GM19397 (cell line): ENCODE results near the gene SESN1.
"Not testable (repeated sequence)": the region's sequence is repeated elsewhere in the genome, so short reads cannot be mapped to it uniquely, and the experiment has no call there.

ENCODE experiments used
- ATAC-seq: cut with Tn5 transposase; IDR thresholded peaks from one replicate; pipeline ENCODE4 v1.9.1; 2021; ENCODE audit warnings: mild to moderate bottlenecking, moderate library complexity; ENCODE audit not compliant: unreplicated experiment

SESN1 gene

DNA sequence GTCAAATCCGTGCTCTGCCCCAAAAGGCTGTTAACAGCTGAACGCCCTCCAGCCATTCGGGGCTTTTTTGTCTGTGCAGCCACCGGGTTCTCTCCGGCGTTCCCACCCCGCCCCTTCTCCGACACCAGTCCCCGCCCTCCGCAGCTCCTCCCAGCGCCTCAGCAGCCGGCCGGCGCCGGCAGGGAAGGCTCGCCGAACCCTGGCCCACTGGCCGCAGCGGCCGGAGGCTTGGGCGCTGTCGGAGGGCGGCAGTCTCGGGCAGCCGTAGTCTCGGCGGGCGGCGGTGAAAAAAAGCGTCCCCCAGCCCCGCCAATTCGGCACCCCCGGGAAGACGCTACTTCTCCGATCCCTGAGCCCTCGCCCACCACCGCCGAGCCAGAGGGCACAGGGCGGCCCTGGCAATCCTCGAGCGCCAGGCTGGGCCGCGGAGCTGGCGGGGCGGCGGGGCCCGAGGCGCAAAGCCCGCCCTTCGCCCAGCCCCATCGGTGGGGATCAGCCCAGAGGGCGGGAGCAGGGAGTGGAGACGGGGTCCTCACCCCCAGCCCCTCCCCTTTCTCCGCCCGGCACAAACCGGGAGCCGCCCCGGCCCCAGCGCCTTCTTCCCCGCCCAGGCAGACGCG is at the start of gene SESN1:
SESN1 (minus strand) TSS at position 431 of the 620 bp plus-strand sequence. CDS start 773 bp downstream, outside the sequence.
- ATAC-seq, result peak; percentile 70

DNA sequence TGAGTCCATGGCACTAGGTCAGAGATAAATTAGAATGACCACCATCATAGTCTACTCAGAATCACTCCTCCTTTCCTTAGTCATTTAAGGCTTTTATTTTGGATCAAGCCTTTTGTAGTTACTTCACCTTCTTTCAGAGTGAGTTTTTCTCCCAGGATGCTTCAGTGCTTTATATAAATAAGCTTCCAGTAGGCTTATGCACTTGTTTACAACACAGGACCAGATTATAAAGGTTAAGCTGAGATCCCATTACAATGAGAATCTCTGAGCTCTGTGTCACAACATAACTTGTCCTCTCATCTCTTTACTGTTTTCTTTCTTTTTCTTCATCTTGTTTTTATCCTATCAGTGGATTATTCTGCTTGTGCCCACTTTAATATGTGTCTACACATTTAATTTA is 48.5 kb upstream of the SESN1 start:
- no peak for ATAC-seq

DNA sequence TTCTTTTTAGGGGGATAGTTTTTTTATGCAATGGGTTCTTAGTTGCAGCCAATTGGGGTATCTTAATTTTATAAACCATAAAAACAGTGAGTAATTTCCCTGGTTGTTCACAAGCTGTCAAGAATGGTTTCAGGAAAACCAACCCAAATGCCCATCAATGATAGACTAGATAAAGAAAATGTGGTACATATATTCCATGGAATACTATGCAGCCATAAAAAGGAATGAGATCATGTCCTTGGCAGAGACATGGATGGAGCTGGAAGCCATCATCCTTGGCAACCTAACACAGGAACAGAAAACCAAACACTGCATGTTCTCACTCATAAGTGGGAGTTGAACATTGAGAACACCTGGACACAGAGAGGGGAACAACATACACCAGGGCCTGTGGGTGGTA is 47.4 kb upstream of the SESN1 start:
- ATAC-seq, result not testable (repeated sequence)

DNA sequence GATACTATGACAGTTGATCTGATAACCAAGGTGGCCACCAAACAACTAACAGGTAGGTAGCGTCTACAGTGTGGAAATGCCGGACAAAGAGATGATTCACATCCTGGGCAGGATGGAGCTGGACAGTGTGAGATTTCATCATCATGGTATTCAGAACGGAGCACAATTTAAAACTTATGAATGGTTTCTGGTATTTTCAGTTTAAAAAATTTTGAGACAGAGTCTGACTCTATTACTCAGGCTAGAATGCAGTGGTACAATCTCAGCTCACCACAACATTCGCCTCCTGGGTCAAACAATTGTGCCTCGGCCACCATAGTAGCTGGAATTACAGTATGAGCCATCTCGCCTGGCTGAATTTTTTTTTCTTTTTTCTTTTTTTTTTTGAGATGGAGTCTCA is 44.5 kb upstream of the SESN1 start:
- ATAC-seq, result no peak

DNA sequence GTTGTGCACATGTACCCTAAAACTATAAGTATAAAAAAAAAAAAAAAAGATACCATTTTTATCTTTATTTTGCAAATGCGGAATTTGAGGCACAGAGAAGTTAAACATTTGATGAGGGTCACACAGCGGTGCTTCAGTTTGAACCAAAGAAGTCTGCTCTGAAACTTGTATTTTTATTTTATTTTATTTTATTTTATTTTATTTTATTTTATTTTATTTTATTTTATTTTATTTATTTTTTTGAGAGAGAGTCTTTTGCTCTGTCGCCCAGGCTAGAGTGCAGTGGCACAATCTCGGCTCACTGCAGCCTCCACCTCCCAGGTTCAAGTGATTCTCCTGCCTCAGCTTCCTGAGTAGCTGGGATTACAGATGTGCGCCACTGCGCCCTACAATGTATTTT is 41.9 kb upstream of the SESN1 start:
- not testable (repeated sequence) for ATAC-seq

DNA sequence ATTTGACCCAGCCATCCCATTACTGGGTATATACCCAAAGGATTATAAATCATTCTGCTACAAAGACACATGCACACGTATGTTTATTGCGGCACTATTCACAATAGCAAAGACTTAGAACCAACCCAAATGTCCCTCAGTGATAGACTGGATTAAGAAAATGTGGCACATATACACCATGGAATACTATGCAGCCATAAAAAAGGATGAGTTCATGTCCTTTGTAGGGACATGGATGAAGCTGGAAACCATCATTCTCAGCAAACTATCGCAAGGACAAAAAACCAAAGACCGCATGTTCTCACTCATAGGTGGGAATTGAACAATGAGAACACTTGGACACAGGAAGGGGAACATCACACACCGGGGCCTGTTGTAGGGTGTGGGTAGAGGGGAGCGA is 41.4 kb upstream of the SESN1 start:
- not testable (repeated sequence) for ATAC-seq

DNA sequence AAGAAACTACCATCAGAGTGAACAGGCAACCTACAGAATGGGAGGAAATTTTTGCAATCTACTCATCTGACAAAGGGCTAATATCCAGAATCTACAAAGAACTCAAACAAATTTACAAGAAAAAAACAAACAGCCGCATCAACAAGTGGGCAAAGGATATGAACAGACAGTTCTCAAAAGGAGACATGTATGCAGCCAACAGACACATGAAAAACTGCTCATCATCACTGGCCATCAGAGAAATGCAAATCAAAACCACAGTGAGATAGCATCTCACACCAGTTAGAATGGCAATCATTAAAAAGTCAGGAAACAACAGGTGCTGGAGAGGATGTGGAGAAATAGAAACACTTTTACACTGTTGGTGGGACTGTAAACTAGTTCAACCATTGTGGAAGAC is 41.0 kb upstream of the SESN1 start:
- ATAC-seq, result not testable (repeated sequence)

DNA sequence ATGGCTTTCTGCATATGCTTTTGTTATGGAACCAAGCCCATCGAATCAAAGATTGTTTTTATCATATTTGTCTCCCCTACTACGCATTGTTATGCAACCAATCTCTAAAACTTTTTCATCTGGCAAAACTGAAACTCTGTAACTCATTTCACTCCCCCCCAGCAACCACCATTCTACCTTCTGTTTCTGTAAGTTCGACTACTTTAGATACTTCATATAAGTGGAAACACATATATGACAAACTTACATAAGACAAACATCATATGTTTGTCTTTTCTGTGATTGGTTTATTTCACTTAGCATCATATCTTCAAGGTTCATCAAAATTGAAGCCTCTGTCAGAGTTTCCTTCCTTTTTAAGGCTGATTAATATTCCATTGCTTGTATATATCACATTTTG is 35.4 kb upstream of the SESN1 start:
- no peak for ATAC-seq

DNA sequence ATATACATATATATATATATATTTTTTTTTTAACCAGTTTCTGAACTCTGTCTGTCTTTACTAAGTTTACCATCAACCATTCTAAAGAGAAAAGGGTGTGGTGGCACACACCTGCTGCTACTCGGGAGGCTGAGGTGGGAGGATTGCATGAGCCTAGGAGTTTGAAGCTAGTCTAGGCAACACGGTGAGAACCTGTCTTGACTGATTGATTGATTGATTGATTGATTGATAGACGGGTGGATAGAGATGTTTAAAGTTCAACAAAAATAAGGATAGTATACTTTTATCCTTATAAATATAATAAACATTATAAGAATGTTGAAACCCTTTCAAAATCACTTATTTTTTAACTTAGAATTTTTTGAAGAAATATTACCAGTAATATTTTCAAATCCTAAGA is 30.9 kb upstream of the SESN1 start:
- no peak for ATAC-seq

DNA sequence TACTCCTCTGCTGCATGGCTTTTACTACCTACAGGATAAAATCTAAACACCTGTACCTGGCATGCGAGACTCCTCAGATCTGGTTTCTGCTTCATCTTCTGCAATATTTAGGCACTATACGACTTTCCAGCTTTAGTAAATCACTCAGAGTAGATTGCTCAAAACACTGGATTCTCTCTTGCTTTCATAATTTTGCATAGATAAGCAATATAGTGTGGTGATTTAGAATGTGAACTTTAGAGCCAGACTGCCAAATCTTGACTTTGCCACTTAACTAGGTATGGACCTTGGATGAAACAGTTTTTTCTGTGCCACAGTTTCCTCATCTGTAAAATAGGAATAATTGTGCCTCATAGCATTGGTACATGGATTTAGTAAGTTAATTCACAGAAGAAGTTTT is 29.6 kb upstream of the SESN1 start:
- ATAC-seq, result no peak

DNA sequence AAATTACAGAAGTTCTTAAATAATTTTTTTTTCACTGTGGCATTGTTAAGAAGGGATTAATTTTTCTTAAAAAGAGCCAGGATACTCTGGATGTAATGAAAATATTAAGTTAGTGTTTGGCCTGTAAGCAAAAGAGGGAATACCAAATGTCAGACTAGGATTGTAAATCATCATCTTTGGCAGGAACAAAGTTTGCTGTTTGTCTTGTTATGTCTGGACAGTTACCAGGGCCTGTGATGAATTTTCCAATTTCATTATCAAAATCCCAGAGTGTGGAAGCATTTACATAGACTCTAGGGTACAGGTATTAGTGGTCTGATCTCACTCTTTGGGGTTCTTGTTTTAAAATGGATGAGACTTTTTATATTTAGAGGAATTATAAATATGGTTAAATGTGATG is 26.8 kb upstream of the SESN1 start:
- ATAC-seq, result no peak

DNA sequence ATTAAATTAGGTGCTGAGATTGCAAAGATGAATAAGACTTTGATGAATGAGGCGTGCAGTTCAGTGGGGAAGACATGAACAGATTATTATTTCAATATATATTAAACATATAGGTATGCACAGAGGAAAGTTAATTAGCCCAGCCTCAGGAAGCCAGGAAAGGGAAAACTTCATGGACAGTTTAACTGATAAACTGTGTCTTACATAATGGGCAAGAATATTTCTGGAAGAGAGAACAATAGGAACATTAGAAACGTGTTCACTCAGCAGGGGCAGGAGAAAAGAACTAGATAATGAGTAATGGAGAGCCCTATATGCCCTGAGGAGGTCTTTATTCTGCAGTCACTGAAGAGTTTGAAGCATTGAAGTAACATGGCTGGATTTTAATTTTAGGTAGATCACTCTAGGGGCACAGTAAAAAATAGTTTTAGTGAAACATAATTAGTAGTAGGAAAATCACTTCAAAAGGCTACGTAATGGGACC is 24.3 kb upstream of the SESN1 start:
- no peak for ATAC-seq

DNA sequence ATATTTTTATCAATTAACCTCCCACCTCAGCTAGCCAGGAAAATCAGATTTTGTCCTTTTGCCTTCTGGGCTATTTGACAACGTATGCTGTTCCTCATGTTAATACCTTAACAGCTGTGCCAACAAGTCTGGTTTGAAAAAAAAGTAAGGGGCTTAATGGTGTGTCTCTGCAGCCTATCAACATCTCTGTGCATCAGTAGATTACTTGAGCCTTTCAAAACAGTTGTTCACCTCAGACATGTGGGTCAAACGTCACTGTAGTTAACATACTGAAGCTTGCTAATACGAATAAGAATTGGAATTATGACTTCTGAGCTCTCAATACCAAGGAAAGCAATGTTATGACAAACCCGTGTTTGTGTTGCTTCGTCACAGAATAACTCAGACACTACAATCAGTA is 23.7 kb upstream of the SESN1 start:
- ATAC-seq, result no peak

DNA sequence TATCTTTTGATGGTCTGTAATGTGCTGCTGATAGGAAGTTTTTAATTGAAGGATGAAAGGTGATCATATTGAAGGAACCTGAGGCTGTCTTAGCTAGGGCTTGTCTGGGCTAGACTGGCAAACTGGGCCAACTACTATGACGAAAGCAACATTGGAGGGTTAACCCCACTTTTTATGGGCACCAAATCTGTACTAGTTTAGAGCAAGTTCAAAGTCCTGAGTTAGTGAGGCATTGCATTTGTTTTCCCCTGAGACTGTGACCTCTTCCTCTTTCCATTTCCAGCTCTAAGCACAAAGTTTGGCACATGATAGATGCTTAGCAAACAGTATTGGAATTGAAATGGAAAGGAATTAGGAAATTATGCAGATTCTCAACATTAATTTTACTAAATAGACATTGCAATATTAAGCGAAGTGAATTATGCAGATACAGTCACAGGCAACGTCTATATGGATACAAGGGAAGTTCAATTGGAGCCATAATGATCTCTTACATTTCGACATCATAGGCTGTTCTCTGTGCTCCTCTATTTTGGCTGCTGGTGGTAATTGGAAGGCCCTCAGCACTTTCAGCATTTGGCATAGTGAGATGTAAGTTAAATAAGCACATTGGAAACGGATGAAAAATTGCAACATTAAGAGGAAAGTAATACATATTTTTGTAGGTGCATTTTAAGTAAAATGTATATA is 22.8 kb upstream of the SESN1 start:
- ATAC-seq, result peak; percentile 68

DNA sequence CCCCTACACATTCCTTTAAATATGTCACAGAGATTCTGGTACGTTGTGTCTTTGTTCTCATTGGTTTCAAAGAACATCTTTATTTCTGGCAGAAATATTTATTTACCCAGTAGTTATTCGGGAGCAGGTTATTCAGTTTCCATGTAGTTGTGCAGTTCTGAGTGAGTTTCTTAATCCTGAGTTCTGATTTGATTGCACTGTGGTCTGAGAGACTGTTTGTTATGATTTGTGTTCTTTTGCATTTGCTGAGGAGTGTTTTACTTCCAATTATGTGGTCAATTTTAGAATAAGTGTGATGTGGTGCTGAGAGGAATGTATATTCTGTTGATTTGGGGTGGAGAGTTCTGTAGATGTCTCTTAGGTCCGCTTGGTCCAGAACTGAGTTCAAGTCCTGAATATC is 18.0 kb upstream of the SESN1 start:
- ATAC-seq, result not testable (repeated sequence)

DNA sequence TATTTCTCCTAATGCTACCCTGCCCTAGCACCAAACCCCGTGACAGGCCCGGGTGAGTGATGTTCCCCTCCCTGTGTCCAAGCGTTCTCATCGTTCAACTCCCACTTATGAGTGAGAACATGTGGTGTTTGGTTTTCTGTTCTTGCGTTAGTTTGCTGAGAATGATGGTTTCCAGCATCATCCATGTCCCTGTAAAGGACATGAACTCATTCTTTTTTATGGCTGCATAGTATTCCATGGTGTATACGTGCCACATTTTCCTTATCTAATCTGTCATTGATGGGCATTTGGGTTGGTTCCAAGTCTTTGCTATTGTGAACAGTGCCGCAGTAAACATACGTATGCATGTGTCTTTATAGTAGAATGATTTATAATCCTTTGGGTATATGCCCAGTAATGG is 15.0 kb upstream of the SESN1 start:
- not testable (repeated sequence) for ATAC-seq

DNA sequence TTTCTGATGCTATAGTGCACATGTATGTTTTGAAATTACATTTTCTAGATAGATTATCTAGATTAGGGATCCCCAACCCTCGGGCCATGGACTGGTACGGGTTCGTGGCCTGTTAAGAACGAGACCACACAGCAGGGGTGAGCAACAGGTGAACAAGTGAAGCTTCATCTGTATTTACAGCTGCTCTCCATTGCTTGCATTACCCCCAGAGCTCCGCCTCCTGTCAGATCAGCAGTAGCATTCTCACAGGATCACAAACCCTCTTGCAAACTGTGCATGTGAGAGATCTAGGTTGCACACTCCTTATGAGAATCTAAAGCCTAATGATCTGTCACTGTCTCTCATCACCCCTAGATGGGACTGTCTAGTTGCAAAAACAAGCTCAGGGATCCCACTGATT is 11.0 kb upstream of the SESN1 start:
- ATAC-seq, result no peak

DNA sequence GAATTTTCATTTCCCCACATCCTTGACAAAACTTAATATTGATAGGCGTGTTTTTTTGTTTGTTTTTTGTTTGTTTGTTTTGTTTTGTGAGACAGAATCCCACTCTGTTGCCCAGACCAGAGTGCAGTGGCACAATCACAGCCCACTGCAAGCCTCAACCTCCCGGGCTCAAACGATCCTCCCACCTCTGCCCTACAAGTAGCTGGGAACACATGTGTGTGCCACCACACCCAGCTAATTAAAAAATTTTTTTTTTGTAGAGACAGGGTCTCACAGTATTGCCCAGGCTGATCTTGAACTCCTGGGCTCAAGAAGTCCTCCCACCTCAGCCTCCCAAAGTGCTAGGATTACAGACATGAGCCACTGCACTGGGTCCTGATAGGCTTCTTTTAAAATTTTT is 9.9 kb upstream of the SESN1 start:
- ATAC-seq, result no peak

DNA sequence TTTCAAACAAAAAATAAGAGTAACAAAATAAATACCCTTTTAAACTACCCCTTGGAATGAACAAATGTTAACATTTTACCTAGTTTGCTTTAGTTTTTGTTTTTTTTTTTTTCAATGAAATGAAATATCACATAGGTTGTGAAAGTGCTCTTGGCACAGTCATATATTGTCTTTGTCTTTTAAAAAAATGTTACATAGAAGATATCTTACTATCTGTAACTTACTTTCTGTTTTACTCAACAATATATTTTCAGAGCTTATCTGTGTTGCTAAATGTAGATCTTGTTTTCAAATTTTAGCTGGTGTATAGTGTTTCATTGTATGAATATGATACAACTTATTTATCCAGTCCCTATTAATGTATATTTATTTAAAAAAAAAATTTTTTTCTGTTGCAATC is 9.3 kb upstream of the SESN1 start:
- ATAC-seq, result no peak

DNA sequence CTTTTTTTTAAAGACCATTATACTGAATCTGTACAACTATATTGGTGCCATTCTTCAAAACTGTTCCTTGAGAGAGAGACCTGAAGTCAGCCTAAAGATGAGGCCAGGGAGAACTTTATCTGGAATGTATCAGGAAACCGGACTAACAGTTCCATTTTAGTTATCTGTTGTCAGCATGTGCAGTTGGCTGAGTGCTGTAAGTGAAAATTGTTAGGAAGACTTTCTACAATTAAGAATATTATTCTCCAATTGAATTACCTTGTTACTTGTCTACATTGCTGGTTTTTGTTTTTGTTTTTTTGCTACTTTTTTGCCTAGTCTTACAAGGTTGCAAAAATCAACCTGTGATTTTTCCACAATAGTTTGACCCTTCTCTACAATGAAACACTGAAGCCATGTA is 8.1 kb upstream of the SESN1 start:
- ATAC-seq, result no peak

DNA sequence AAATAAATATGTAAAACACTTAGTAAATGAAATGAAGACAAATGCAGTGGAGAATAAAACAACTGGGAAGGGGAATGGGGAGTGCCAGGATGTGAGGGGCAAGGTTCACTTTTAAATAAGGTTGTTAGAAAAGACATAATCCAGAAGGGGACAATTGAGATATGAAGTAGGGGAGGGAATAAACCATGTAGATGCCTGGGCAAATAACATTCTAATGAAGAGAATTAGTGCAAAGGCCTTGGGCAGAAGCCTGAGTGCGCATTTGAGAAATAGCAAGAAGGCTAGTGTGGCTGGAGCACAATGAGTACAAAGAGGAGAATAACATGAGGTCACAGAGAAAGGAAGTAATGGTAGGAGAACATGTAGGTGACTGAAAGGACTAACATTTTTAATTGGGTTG is 3.0 kb upstream of the SESN1 start:
- no peak for ATAC-seq

DNA sequence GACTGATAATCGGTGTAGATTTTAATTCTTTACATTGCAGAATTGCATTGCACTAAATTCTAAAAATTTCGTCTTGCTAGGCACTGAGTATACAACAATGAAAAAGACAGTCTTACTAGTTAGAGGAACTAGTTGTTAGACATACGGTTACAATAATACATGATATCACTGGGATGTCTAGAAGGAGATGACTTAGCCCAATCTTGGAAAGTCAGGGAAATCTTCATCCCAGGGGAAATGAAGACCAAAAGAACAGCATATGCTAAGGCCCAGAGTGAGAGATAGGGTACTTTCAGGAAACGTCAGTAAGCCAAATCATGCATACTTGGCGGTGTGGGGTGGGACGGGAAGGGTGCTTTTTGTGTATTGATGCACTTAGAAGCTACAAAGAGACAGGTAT is 1.6 kb upstream of the SESN1 start:
- ATAC-seq, result no peak

DNA sequence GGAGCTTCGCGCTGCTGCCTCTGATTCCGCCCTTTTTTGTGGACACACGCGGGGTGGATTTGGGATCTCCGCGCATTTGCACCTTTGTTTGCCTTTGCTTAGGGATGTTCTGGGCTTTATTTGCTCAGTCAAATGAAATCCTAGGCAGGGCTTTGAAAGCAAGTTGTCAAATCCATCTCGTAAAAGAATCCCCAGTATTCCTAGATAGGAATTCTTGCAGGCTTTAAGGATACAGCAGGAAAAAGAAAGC is 1.1 kb upstream of the SESN1 start:
- ATAC-seq, result no peak
